T-cell (primary cell): ENCODE measurements around the gene HGFAC. TPM values are rescaled to one million over a fixed set of nuclear protein-coding genes. Genes with fewer than 3 reads are reported as not detected.
A peak's percentile ranks its signal among the peaks of the same experiment; 100 is the strongest.

Experiments used
- ATAC-seq, 4 experiments: fragments of 200-7000 bp in 3 of 4; fragments of 150-1000 bp in 1 of 4; cut with Tn5 transposase; replicated peaks in 1 of 4; 1 replicate in 3 of 4; 2 replicates in 1 of 4; pipeline ENCODE4 v1.10.0; 2021; ENCODE audit warnings: moderate library complexity in 3 of 4, mild to moderate bottlenecking in 2 of 4, moderate number of reproducible peaks in 1 of 4
- CTCF ChIA-PET, 2 donors: fragments of 300-600 bp; sonication (Branson Sonifier 250); formaldehyde crosslinking; loops; one replicate each; lab custom pipeline; 2022; ENCODE audit warnings: antibody characterized with exemption in 2 of 2; lab: Charles Lee
- POLR2A ChIA-PET, 2 donors: fragments of 300-600 bp; sonication (Branson Sonifier 250); formaldehyde crosslinking; loops; one replicate each; lab custom pipeline; 2022; ENCODE audit warnings: antibody characterized with exemption in 2 of 2; lab: Charles Lee
- DNase-seq, 35 experiments: peaks; one replicate each; pipeline versions ENCODE4 v3.0.0 to v3.0.0-alpha.2; 2013 to 2023
- H3K27ac ChIP-seq: one replicate; pipeline ENCODE4 v1.5.1; 2013; ENCODE audit warnings: low read length
- H3K27me3 ChIP-seq, 2 experiments: replicated peaks in 1 of 2; 1 replicate in 1 of 2; 2 replicates in 1 of 2; pipeline versions ENCODE4 v1.6.1 to v1.7.0; 2013; ENCODE audit warnings: low read length in 1 of 2, mixed read lengths in 1 of 2; ENCODE audit not compliant: control insufficient read depth in 2 of 2, insufficient read depth in 2 of 2; ENCODE audit errors: extremely low read depth in 1 of 2
- H3K36me3 ChIP-seq, 2 donors: 1 replicate in 1 of 2; 2 replicates in 1 of 2; pipeline versions ENCODE4 v1.6.1 to v1.7.0; 2013; ENCODE audit warnings: low read length in 1 of 2; ENCODE audit not compliant: control insufficient read depth in 2 of 2, insufficient read depth in 1 of 2; ENCODE audit errors: extremely low read depth in 1 of 2
- H3K4me1 ChIP-seq, 2 experiments: 1 replicate in 1 of 2; 2 replicates in 1 of 2; pipeline versions ENCODE4 v1.6.1 to v1.7.0; 2013; ENCODE audit warnings: low read length in 2 of 2, mixed read lengths in 1 of 2; ENCODE audit not compliant: insufficient read depth in 2 of 2, control insufficient read depth in 1 of 2; ENCODE audit errors: extremely low read depth in 1 of 2
- H3K4me3 ChIP-seq, 2 donors: 1 replicate in 1 of 2; 2 replicates in 1 of 2; pipeline versions ENCODE4 v1.5.1 to v1.7.0; 2013; ENCODE audit warnings: mild to moderate bottlenecking in 2 of 2, low read length in 1 of 2, moderate library complexity in 1 of 2; ENCODE audit not compliant: control insufficient read depth in 1 of 2; ENCODE audit errors: extremely low read depth in 1 of 2
- H3K9me3 ChIP-seq: 2 replicates; pipeline ENCODE4 v1.7.0; 2013
- H3K27ac Mint-ChIP-seq, 2 donors: one replicate each; pipeline ENCODE4 v1.8.0; 2020 to 2021; ENCODE audit warnings: mild to moderate bottlenecking in 2 of 2, mixed read lengths in 2 of 2
- H3K27me3 Mint-ChIP-seq, 2 donors: one replicate each; pipeline ENCODE4 v1.8.0; 2021 to 2022; ENCODE audit warnings: mixed read lengths in 2 of 2
- H3K36me3 Mint-ChIP-seq: one replicate; pipeline ENCODE4 v1.8.0; 2021; ENCODE audit warnings: mixed read lengths
- H3K4me1 Mint-ChIP-seq, 3 donors: one replicate each; pipeline ENCODE4 v1.8.0; 2020 to 2022; ENCODE audit warnings: mixed read lengths in 3 of 3, mild to moderate bottlenecking in 1 of 3
- H3K4me3 Mint-ChIP-seq, 3 donors: one replicate each; pipeline ENCODE4 v1.8.0; 2020 to 2022; ENCODE audit warnings: mild to moderate bottlenecking in 3 of 3, mixed read lengths in 3 of 3, moderate library complexity in 3 of 3
- H3K9me3 Mint-ChIP-seq, 3 donors: one replicate each; pipeline ENCODE4 v1.8.0; 2020 to 2022; ENCODE audit warnings: mixed read lengths in 3 of 3
- WGBS: methylation state at CpG from one replicate; pipeline ENCODE4 v1.1.5; 2013; ENCODE audit warnings: missing lambda C conversion rate; ENCODE audit not compliant: insufficient coverage; 5-methylcytosine and 5-hydroxymethylcytosine counted together
- total RNA-seq, 35 experiments: library from RNA in 6 of 35; stranded (reverse) in 6 of 35; fragments of 120-200 nt in 1 of 35; gene quantifications; one replicate each; pipeline versions ENCODE4 v1.2.1 to v1.2.4 and lab custom pipeline; 2013 to 2026

Gene HGFAC
- total RNA-seq, 5 donors from 2014 or later (not counting 1 experiment from before 2014, with no cell fraction given) = 0.33 to 0.73 (median 0.70) TPM; not detected in 2

GRCh38 chr4:3484057-3484973, 42.5 kb downstream of the HGFAC start:
- POLR2A ChIA-PET = no interaction called here
- peaks cover 0 to 28% of the 10 kb centered on the region in 2 experiments for H3K4me1 ChIP-seq
- Mint-ChIP-seq H3K9me3 (no peaks in the 10 kb centered on the region), H3K4me1 (peaks cover 0 to 11% (median 1%) of the 10 kb centered on the region in 3 donors), H3K27ac (no peak overlapping the region), H3K4me3 (no peak overlapping the region), H3K27me3 (peaks cover 24 to 36% of the 10 kb centered on the region in 2 donors), H3K36me3 (no peaks in the 10 kb centered on the region)
- no peak overlapping the region for H3K4me3 ChIP-seq
- no peaks in the 10 kb centered on the region for H3K9me3 ChIP-seq
- H3K27me3 ChIP-seq = peaks cover 0 to 93% of the 10 kb centered on the region in 2 experiments
- CTCF ChIA-PET = interaction anchor here in 1 of 2 donors (0.7 kb wide), 1 partner anchor 405 kb away, joined by 3 read pairs; no protein-coding TSS in a partner anchor
- 67% methylated on average over 34 of the region's 45 CpGs for WGBS
- ATAC-seq (no peak), DNase-seq (no peak)
- no peaks in the 10 kb centered on the region for H3K36me3 ChIP-seq
- H3K27ac ChIP-seq = no peak overlapping the region

GRCh38 chr4:3485011-3485791, 43.4 kb downstream of the HGFAC start:
- peaks cover 0 to 88% of the 10 kb centered on the region in 2 experiments for H3K27me3 ChIP-seq
- no peaks in the 10 kb centered on the region for H3K36me3 Mint-ChIP-seq
- no peak for ATAC-seq
- POLR2A ChIA-PET = no interaction called here
- H3K27me3 Mint-ChIP-seq = peaks cover 26 to 36% of the 10 kb centered on the region in 2 donors
- no peak overlapping the region for H3K27ac ChIP-seq
- WGBS = 18% methylated on average over 29 of the region's 36 CpGs
- no peaks in the 10 kb centered on the region for H3K36me3 ChIP-seq
- H3K9me3 ChIP-seq = no peaks in the 10 kb centered on the region
- H3K4me3 Mint-ChIP-seq = peak overlapping the region in 1 of 3 donors; percentile 13
- DNase-seq = no peak
- H3K4me1 ChIP-seq = peaks cover 0 to 28% of the 10 kb centered on the region in 2 experiments
- CTCF ChIA-PET = no interaction called here
- H3K9me3 Mint-ChIP-seq = no peaks in the 10 kb centered on the region
- no peak overlapping the region for H3K4me3 ChIP-seq
- H3K27ac Mint-ChIP-seq = no peak overlapping the region
- peaks cover 0 to 11% (median 1%) of the 10 kb centered on the region in 3 donors for H3K4me1 Mint-ChIP-seq

- no peak overlapping the region for H3K4me3 ChIP-seq
- no peaks in the 10 kb centered on the region for H3K9me3 ChIP-seq
- peaks cover 0 to 83% of the 10 kb centered on the region in 2 experiments for H3K27me3 ChIP-seq
- H3K4me3 Mint-ChIP-seq = no peak overlapping the region
- ATAC-seq = no peak
- 88% methylated on average over 18 of the region's 25 CpGs for WGBS
- H3K36me3 Mint-ChIP-seq = no peaks in the 10 kb centered on the region
- POLR2A ChIA-PET = no interaction called here
- no peaks in the 10 kb centered on the region for H3K36me3 ChIP-seq
- CTCF ChIA-PET = no interaction called here
- no peak overlapping the region for H3K27ac Mint-ChIP-seq
- H3K9me3 Mint-ChIP-seq = no peaks in the 10 kb centered on the region
- peaks cover 25 to 38% of the 10 kb centered on the region in 2 donors for H3K27me3 Mint-ChIP-seq
- peaks cover 0 to 11% (median 1%) of the 10 kb centered on the region in 3 donors for H3K4me1 Mint-ChIP-seq
- peaks cover 0 to 23% of the 10 kb centered on the region in 2 experiments for H3K4me1 ChIP-seq
- no peak overlapping the region for H3K27ac ChIP-seq
- DNase-seq = no peak
These were observed 44.2 kb downstream of the HGFAC start for GRCh38 chr4:3485886-3486540.

- no peak for DNase-seq
- Histone ChIP-seq H3K27ac (no peak overlapping the region), H3K9me3 (no peaks in the 10 kb centered on the region), H3K4me1 (peaks cover 0 to 23% of the 10 kb centered on the region in 2 experiments), H3K4me3 (no peak overlapping the region), H3K36me3 (no peaks in the 10 kb centered on the region), H3K27me3 (peaks cover 0 to 80% of the 10 kb centered on the region in 2 experiments)
- Mint-ChIP-seq H3K9me3 (no peaks in the 10 kb centered on the region), H3K36me3 (no peaks in the 10 kb centered on the region), H3K4me3 (no peak overlapping the region), H3K27me3 (peaks cover 26 to 39% of the 10 kb centered on the region in 2 donors), H3K4me1 (peaks cover 0 to 13% (median 1%) of the 10 kb centered on the region in 3 donors), H3K27ac (no peak overlapping the region)
- CTCF ChIA-PET = no interaction called here
- peak in 1 of 4 experiments; percentile 13 for ATAC-seq
- POLR2A ChIA-PET = no interaction called here
- WGBS = 60% methylated on average over 24 of the region's 25 CpGs
These were observed 45.1 kb downstream of the HGFAC start for GRCh38 chr4:3486541-3487540.

- 72% methylated on average over 5 of the region's 7 CpGs for WGBS
These were observed 46.1 kb downstream of the HGFAC start for GRCh38 chr4:3487861-3488260.

More at GRCh38 chr4:3487861-3488260, 46.1 kb downstream of the HGFAC start:
- H3K27ac ChIP-seq = no peak overlapping the region
- ChIA-PET CTCF (no interaction called here), POLR2A (no interaction called here)
- Mint-ChIP-seq H3K4me3 (no peak overlapping the region), H3K9me3 (no peaks in the 10 kb centered on the region), H3K36me3 (no peaks in the 10 kb centered on the region), H3K4me1 (peaks cover 0 to 13% (median 1%) of the 10 kb centered on the region in 3 donors), H3K27me3 (peaks cover 32 to 36% of the 10 kb centered on the region in 2 donors), H3K27ac (no peak overlapping the region)
- no peak for ATAC-seq
- peaks cover 0 to 80% of the 10 kb centered on the region in 2 experiments for H3K27me3 ChIP-seq
- peaks cover 0 to 23% of the 10 kb centered on the region in 2 experiments for H3K4me1 ChIP-seq
- H3K9me3 ChIP-seq = no peaks in the 10 kb centered on the region
- no peak for DNase-seq
- H3K36me3 ChIP-seq = no peaks in the 10 kb centered on the region
- H3K4me3 ChIP-seq = no peak overlapping the region
